Measurements from ENCODE around the gene MRAS. TPM values are rescaled to one million over a fixed set of nuclear protein-coding genes. Genes with fewer than 3 reads are reported as not detected.
A peak's percentile ranks its signal among the peaks of the same experiment; 100 is the strongest.

MRAS gene
- total and polyA plus RNA-seq, 5 experiments from 2014 or later, result 0.13 TPM; not detected in 4

GRCh38 chr3:138361561-138361971, 13.2 kb downstream of the MRAS start:
- H3K27me3 Mint-ChIP-seq, result peaks cover 0 to 9% (median 0%) of the 10 kb centered on the region in 5 donors
- H3K36me3 Mint-ChIP-seq, result no peaks in the 10 kb centered on the region

GRCh38 chr3:138362538-138362937, 14.2 kb downstream of the MRAS start:
- ATAC-seq (no peak), DNase-seq (no peak)
- Mint-ChIP-seq H3K36me3 (no peaks in the 10 kb centered on the region), H3K4me1 (peaks cover 0 to 4% (median 0%) of the 10 kb centered on the region in 4 donors), H3K27ac (no peak overlapping the region), H3K4me3 (no peak overlapping the region), H3K9me3 (no peaks in the 10 kb centered on the region), H3K27me3 (peaks cover 0 to 8% (median 0%) of the 10 kb centered on the region in 5 donors)
- POLR2A ChIA-PET, result no interaction called here

More at GRCh38 chr3:138361561-138361971, 13.2 kb downstream of the MRAS start:
- no peak for ATAC-seq
- Mint-ChIP-seq H3K27ac (no peak overlapping the region), H3K4me1 (peaks cover 0 to 2% (median 0%) of the 10 kb centered on the region in 4 donors), H3K4me3 (no peak overlapping the region), H3K9me3 (no peaks in the 10 kb centered on the region)
- POLR2A ChIA-PET, result no interaction called here
- DNase-seq, result no peak

DNA sequence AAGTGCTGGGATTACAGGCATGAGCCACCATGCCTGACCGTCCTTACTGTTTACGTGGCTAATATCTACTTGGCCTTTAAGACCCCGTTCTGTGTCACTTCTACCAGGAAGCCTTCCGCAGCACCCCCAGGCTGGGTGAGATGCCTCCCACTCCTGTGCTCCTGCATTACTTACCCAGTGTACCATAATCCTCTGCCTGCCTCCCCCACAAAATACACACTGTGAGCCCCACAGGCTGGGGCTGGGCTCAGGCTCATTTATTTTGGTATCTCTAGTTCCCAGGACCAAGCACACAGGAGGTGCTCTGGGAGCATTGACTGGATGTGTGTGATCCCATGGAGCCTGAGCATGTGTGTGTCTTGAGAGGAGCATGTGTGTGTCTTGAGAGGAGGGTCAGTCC, 14.9 kb downstream of the MRAS start:
- H3K27me3 Mint-ChIP-seq, result peaks cover 0 to 8% (median 0%) of the 10 kb centered on the region in 5 donors
- POLR2A ChIA-PET, result no interaction called here
- no peak overlapping the region for H3K27ac Mint-ChIP-seq
- ATAC-seq (no peak), DNase-seq (no peak)
- no peaks in the 10 kb centered on the region for H3K9me3 Mint-ChIP-seq
- H3K4me1 Mint-ChIP-seq, result peaks cover 0 to 11% (median 0%) of the 10 kb centered on the region in 4 donors
- H3K36me3 Mint-ChIP-seq, result no peaks in the 10 kb centered on the region
- H3K4me3 Mint-ChIP-seq, result no peak overlapping the region

GRCh38 chr3:138364356-138365252, 16.2 kb downstream of the MRAS start:
- H3K36me3 Mint-ChIP-seq, result no peaks in the 10 kb centered on the region

DNA sequence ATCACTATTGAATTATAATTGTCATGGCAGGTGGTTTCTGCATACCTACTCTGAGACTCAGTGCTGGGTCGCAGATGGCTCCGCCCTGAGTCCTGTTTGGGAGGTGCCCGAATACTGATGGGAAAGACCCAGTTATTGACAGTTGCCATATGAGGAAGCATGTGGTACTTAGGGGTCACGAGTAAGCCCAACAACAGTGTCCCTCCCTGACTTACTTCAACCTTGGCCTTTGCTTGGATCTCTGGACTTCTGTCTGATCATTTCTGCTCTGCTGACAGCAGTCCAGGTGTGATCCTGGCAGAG, 16.8 kb downstream of the MRAS start:
- POLR2A ChIA-PET, result no interaction called here
- Mint-ChIP-seq H3K27me3 (peaks cover 0 to 8% (median 0%) of the 10 kb centered on the region in 5 donors), H3K9me3 (no peaks in the 10 kb centered on the region), H3K4me1 (peaks cover 0 to 11% (median 0%) of the 10 kb centered on the region in 4 donors), H3K36me3 (no peaks in the 10 kb centered on the region), H3K4me3 (no peak overlapping the region), H3K27ac (no peak overlapping the region)
- DNase-seq (no peak), ATAC-seq (no peak)

More at GRCh38 chr3:138364356-138365252, 16.2 kb downstream of the MRAS start:
- Mint-ChIP-seq H3K4me3 (no peak overlapping the region), H3K4me1 (peaks cover 0 to 11% (median 0%) of the 10 kb centered on the region in 4 donors), H3K27me3 (peaks cover 0 to 8% (median 0%) of the 10 kb centered on the region in 5 donors), H3K9me3 (no peaks in the 10 kb centered on the region), H3K27ac (no peak overlapping the region)
- no peak for ATAC-seq
- POLR2A ChIA-PET, result interaction anchor here (0.6 kb wide), 1 partner anchor 28 kb away, joined by 3 read pairs; no protein-coding TSS in a partner anchor
- no peak for DNase-seq

- no peak for DNase-seq
- no peak for ATAC-seq
- Mint-ChIP-seq H3K36me3 (peaks cover 0 to 5% (median 0%) of the 10 kb centered on the region in 3 donors), H3K4me3 (no peak overlapping the region), H3K27ac (no peak overlapping the region), H3K9me3 (peaks cover 0 to 5% (median 0%) of the 10 kb centered on the region in 9 donors), H3K4me1 (peaks cover 0 to 14% (median 0%) of the 10 kb centered on the region in 4 donors), H3K27me3 (peaks cover 0 to 12% (median 5%) of the 10 kb centered on the region in 5 donors)
- POLR2A ChIA-PET, result no interaction called here
Measured at GRCh38 chr3:138366006-138366759, 17.8 kb downstream of the MRAS start.

- H3K9me3 Mint-ChIP-seq, result peaks cover 0 to 5% (median 0%) of the 10 kb centered on the region in 9 donors
- POLR2A ChIA-PET, result no interaction called here
Measured at GRCh38 chr3:138367326-138367850, 19.0 kb downstream of the MRAS start.

GRCh38 chr3:138367911-138368310, 19.5 kb downstream of the MRAS start:
- peak overlapping the region in 1 of 10 donors; percentile 4 for H3K27ac Mint-ChIP-seq
- H3K9me3 Mint-ChIP-seq, result peaks cover 0 to 5% (median 0%) of the 10 kb centered on the region in 9 donors
- peaks cover 0 to 5% (median 0%) of the 10 kb centered on the region in 3 donors for H3K36me3 Mint-ChIP-seq
- H3K27me3 Mint-ChIP-seq, result peaks cover 0 to 18% (median 8%) of the 10 kb centered on the region in 5 donors
- ATAC-seq (no peak), DNase-seq (no peak)
- peaks cover 0 to 14% (median 0%) of the 10 kb centered on the region in 4 donors for H3K4me1 Mint-ChIP-seq
- H3K4me3 Mint-ChIP-seq, result no peak overlapping the region
- POLR2A ChIA-PET, result no interaction called here

More at GRCh38 chr3:138367326-138367850, 19.0 kb downstream of the MRAS start:
- H3K27me3 Mint-ChIP-seq, result peaks cover 0 to 18% (median 8%) of the 10 kb centered on the region in 5 donors
- ATAC-seq (no peak), DNase-seq (no peak)
- peaks cover 0 to 5% (median 0%) of the 10 kb centered on the region in 3 donors for H3K36me3 Mint-ChIP-seq
- H3K4me3 Mint-ChIP-seq, result no peak overlapping the region
- H3K4me1 Mint-ChIP-seq, result peaks cover 0 to 14% (median 0%) of the 10 kb centered on the region in 4 donors
- H3K27ac Mint-ChIP-seq, result no peak overlapping the region

DNA sequence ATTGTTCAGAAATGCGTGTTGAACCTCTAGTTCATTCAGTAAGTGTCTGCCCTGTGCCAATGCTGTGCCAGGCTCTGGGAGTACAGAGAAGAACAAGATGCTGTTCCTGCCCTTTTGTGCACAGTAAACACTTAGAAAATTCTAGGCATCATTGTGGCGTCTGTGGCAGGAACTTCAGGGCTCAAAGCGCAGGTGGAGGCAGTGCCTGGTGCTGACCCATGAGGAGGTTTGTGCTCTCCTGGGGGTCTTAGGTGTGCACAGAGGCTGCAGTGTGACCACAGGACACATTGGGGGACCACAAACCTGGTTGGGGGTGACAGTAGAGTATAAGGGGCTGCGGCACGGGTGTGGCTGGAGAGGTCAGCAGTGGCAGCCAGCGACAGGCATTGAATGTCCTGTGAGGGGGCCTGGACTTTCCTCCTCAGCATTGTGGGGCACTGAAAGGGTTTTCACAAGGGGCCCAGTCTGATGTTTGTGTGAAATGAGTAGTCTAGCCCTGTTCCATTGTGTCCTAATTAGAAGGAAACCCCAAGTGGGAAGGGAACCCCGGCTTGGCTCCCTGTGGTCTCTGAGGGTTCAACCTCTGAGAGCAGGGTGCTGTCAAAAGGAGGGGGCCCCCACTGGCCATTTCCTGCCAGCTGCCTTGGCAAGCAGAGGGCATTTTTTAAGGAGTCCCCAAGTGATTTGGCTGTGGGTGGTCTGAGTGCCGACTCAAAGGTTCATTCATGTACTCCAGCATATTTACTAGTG, 20.9 kb downstream of the MRAS start:
- Mint-ChIP-seq H3K4me3 (no peak overlapping the region), H3K36me3 (peaks cover 0 to 5% (median 0%) of the 10 kb centered on the region in 3 donors), H3K9me3 (peaks cover 0 to 5% (median 0%) of the 10 kb centered on the region in 9 donors), H3K4me1 (peaks cover 0 to 14% (median 0%) of the 10 kb centered on the region in 4 donors), H3K27me3 (peaks cover 0 to 24% (median 8%) of the 10 kb centered on the region in 5 donors), H3K27ac (no peak overlapping the region)
- POLR2A ChIA-PET, result no interaction called here
- DNase-seq (no peak), ATAC-seq (no peak)

DNA sequence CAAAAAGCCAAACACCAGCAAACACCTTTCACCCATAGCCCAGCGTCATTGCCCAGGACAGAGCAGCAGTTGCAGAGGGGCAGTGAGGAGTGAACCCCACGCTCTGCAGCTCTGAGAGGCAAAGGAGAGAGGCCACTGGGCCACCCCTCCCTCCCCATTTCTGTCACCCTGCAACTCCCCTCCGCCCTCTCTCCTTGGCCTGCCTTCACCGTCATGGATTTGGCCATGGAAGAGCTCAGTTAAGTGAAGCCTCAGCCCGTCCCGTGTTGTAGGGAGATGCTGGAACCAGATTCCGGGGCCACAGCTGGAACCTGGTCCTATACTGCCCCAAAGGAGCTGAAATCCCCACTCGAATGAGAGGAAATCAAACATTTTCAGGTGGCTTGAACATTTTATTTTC, 21.9 kb downstream of the MRAS start:
- Mint-ChIP-seq H3K36me3 (peaks cover 0 to 5% (median 0%) of the 10 kb centered on the region in 3 donors), H3K27ac (no peak overlapping the region), H3K4me3 (no peak overlapping the region), H3K27me3 (peaks cover 0 to 25% (median 8%) of the 10 kb centered on the region in 5 donors), H3K4me1 (peaks cover 0 to 14% (median 0%) of the 10 kb centered on the region in 4 donors), H3K9me3 (peaks cover 0 to 5% (median 0%) of the 10 kb centered on the region in 9 donors)
- ATAC-seq, result no peak
- POLR2A ChIA-PET, result no interaction called here
- no peak for DNase-seq

GRCh38 chr3:138371070-138371965, 22.9 kb downstream of the MRAS start:
- POLR2A ChIA-PET, result no interaction called here
- no peak for DNase-seq
- peaks cover 0 to 12% (median 0%) of the 10 kb centered on the region in 4 donors for H3K4me1 Mint-ChIP-seq
- no peak for ATAC-seq
- peak overlapping the region in 1 of 10 donors; percentile 3 for H3K4me3 Mint-ChIP-seq
- H3K9me3 Mint-ChIP-seq, result peaks cover 0 to 5% (median 0%) of the 10 kb centered on the region in 9 donors
- H3K27ac Mint-ChIP-seq, result no peak overlapping the region
- H3K27me3 Mint-ChIP-seq, result peaks cover 0 to 19% (median 8%) of the 10 kb centered on the region in 5 donors
- H3K36me3 Mint-ChIP-seq, result peaks cover 0 to 5% (median 0%) of the 10 kb centered on the region in 3 donors
